H1 (cell line): ENCODE results near the gene PRR5L. TPM values are rescaled to one million over a fixed set of nuclear protein-coding genes. Genes with fewer than 3 reads are reported as not detected.

Source experiments
- CTCF ChIA-PET: fragments of 300-600 bp; sonication (Branson Sonifier 250); formaldehyde crosslinking; loops from one replicate; lab custom pipeline; 2021; ENCODE audit not compliant: partially characterized antibody; lab: Charles Lee
- POLR2A ChIA-PET: fragments of 300-600 bp; sonication (Branson Sonifier 250); formaldehyde crosslinking; loops from one replicate; lab custom pipeline; 2021; ENCODE audit warnings: inconsistent platforms; ENCODE audit not compliant: partially characterized antibody; lab: Charles Lee
- DNase-seq, 2 experiments: peaks; one replicate each; pipeline versions ENCODE4 v3.0.0 to v3.0.0-alpha.2; 2010 to 2022; ENCODE audit warnings: low spot score in 2 of 2, low read depth in 1 of 2, mixed read lengths in 1 of 2
- FAIRE-seq: peaks from 2 replicates; lab custom pipeline; 2011; peaks lifted over from hg19 to GRCh38; lab: Jason Lieb, UNC
- H2AFZ ChIP-seq: 2 replicates; pipeline ENCODE4 v1.8.1; 2012; ENCODE audit warnings: low read length, inconsistent platforms
- H2AK5ac ChIP-seq: 2 replicates; pipeline ENCODE4 v1.6.1; 2013; ENCODE audit warnings: low read depth, low read length
- H2BK120ac ChIP-seq: replicated peaks from 2 replicates; pipeline ENCODE3; 2013; ENCODE audit warnings: low read depth, low read length, inconsistent platforms
- H2BK12ac ChIP-seq: 2 replicates; pipeline ENCODE4 v1.6.1; 2013; ENCODE audit warnings: low read depth, low read length
- H2BK15ac ChIP-seq: 2 replicates; pipeline ENCODE4 v1.6.1; 2013; ENCODE audit warnings: low read length
- H2BK20ac ChIP-seq: 2 replicates; pipeline ENCODE4 v1.6.1; 2013; ENCODE audit warnings: low read length
- H2BK5ac ChIP-seq: 2 replicates; pipeline ENCODE4 v1.6.1; 2013; ENCODE audit warnings: low read depth, low read length
- H3K14ac ChIP-seq: 2 replicates; pipeline ENCODE4 v1.6.1; 2013; ENCODE audit warnings: inconsistent platforms; ENCODE audit not compliant: insufficient read length
- H3K18ac ChIP-seq: 2 replicates; pipeline ENCODE4 v1.6.1; 2013; ENCODE audit warnings: low read length; ENCODE audit errors: extremely low read depth
- H3K23ac ChIP-seq: 2 replicates; pipeline ENCODE4 v1.6.1; 2013; ENCODE audit warnings: inconsistent platforms; ENCODE audit not compliant: insufficient read length
- H3K23me2 ChIP-seq: 2 replicates; pipeline ENCODE4 v1.6.1; 2013; ENCODE audit warnings: low read depth, low read length
- H3K27ac ChIP-seq: 2 replicates; pipeline ENCODE4 v1.6.1; 2011; ENCODE audit warnings: low read depth, low read length, inconsistent platforms
- H3K27me3 ChIP-seq, 4 experiments: replicated peaks in 1 of 4; 1 replicate in 1 of 4; 2 replicates in 3 of 4; pipeline versions ENCODE4 v1.6.1 to v1.8.1; 2011 to 2013; ENCODE audit warnings: low read length in 3 of 4, mild to moderate bottlenecking in 3 of 4, inconsistent platforms in 2 of 4, mixed read lengths in 2 of 4, moderate library complexity in 1 of 4; ENCODE audit not compliant: control insufficient read depth in 3 of 4, insufficient read depth in 3 of 4; ENCODE audit errors: extremely low read depth in 1 of 4
- H3K36me3 ChIP-seq, 4 experiments: 2 replicates each; pipeline versions ENCODE4 v1.6.1 to v1.8.1; 2011 to 2013; ENCODE audit warnings: mild to moderate bottlenecking in 4 of 4, low read length in 3 of 4, moderate library complexity in 2 of 4, control low read depth in 1 of 4, inconsistent platforms in 1 of 4; ENCODE audit not compliant: insufficient read depth in 4 of 4, control insufficient read depth in 2 of 4
- H3K4ac ChIP-seq: replicated peaks from 2 replicates; pipeline ENCODE3; 2013; ENCODE audit warnings: low read length, low read depth, mixed read lengths, inconsistent platforms; ENCODE audit not compliant: insufficient read length
- H3K4me1 ChIP-seq, 4 experiments: replicated peaks in 1 of 4; 1 replicate in 1 of 4; 2 replicates in 3 of 4; pipeline versions ENCODE4 v1.6.1 to v1.8.1; 2011 to 2013; ENCODE audit warnings: low read length in 3 of 4, inconsistent platforms in 2 of 4, mixed read lengths in 1 of 4; ENCODE audit not compliant: insufficient read depth in 4 of 4, control insufficient read depth in 3 of 4
- H3K4me2 ChIP-seq, 2 experiments: 2 replicates each; pipeline versions ENCODE4 v1.6.1 to v1.8.1; 2011 to 2013; ENCODE audit warnings: low read depth in 2 of 2, low read length in 2 of 2, control low read depth in 1 of 2, inconsistent platforms in 1 of 2, mild to moderate bottlenecking in 1 of 2; ENCODE audit not compliant: insufficient read depth in 1 of 2
- H3K4me3 ChIP-seq, 4 experiments: fragments of 200-600, 300-600 bp in 1 of 4; sonication (generic), shearing (Covaris generic), sonication (Bioruptor Twin) in 1 of 4; 2 replicates each; pipeline versions ENCODE4 v1.5.1 to v1.8.1; 2011 to 2016; ENCODE audit warnings: low read length in 4 of 4, low read depth in 3 of 4, control low read depth in 2 of 4, inconsistent platforms in 2 of 4, mild to moderate bottlenecking in 2 of 4, mixed read lengths in 1 of 4, moderate library complexity in 1 of 4; ENCODE audit not compliant: insufficient read depth in 2 of 4; ENCODE audit errors: extremely low read depth in 1 of 4
- H3K56ac ChIP-seq: replicated peaks from 2 replicates; pipeline ENCODE3; 2013; ENCODE audit warnings: low read depth, mild to moderate bottlenecking, mixed read lengths, low read length, inconsistent platforms; ENCODE audit not compliant: insufficient read length
- H3K79me1 ChIP-seq: 2 replicates; pipeline ENCODE4 v1.6.1; 2013; ENCODE audit warnings: low read depth, low read length, control low read depth
- H3K79me2 ChIP-seq, 2 experiments: 2 replicates each; pipeline versions ENCODE4 v1.6.1 to v1.8.1; 2012 to 2013; ENCODE audit warnings: low read length in 2 of 2, mild to moderate bottlenecking in 2 of 2, inconsistent platforms in 1 of 2; ENCODE audit not compliant: insufficient read depth in 2 of 2, control insufficient read depth in 1 of 2
- H3K9ac ChIP-seq, 4 experiments: replicated peaks in 1 of 4; 1 replicate in 1 of 4; 2 replicates in 3 of 4; pipeline versions ENCODE4 v1.6.1 to v1.8.1; 2011 to 2013; ENCODE audit warnings: low read depth in 3 of 4, low read length in 3 of 4, control low read depth in 2 of 4, mild to moderate bottlenecking in 2 of 4, moderate library complexity in 2 of 4, inconsistent platforms in 1 of 4; ENCODE audit errors: extremely low read depth in 1 of 4
- H3K9me3 ChIP-seq, 2 experiments: 2 replicates each; pipeline versions ENCODE4 v1.6.1 to v1.8.1; 2012 to 2013; ENCODE audit warnings: mild to moderate bottlenecking in 2 of 2, moderate library complexity in 2 of 2, control low read depth in 1 of 2, inconsistent platforms in 1 of 2, low read depth in 1 of 2, low read length in 1 of 2, mixed read lengths in 1 of 2; ENCODE audit not compliant: insufficient read depth in 2 of 2
- H4K20me1 ChIP-seq, 2 experiments: replicated peaks in 1 of 2; 2 replicates each; pipeline versions ENCODE3 to v1.8.1; 2011 to 2013; ENCODE audit warnings: inconsistent platforms in 2 of 2, low read length in 2 of 2, mild to moderate bottlenecking in 1 of 2; ENCODE audit not compliant: insufficient read depth in 2 of 2, control insufficient read depth in 1 of 2
- H4K5ac ChIP-seq: 2 replicates; pipeline ENCODE4 v1.6.1; 2013; ENCODE audit warnings: low read length, low read depth, mixed read lengths, inconsistent platforms; ENCODE audit not compliant: insufficient read length
- H4K8ac ChIP-seq: 2 replicates; pipeline ENCODE4 v1.8.0; 2013; ENCODE audit warnings: mild to moderate bottlenecking, moderate library complexity, low read length, inconsistent platforms; ENCODE audit not compliant: insufficient read depth; ENCODE audit errors: extremely low read depth
- H4K91ac ChIP-seq: replicated peaks from 2 replicates; pipeline ENCODE3; 2013; ENCODE audit warnings: low read length, mixed read lengths, inconsistent platforms; ENCODE audit not compliant: insufficient read length
- BCL11A ChIP-seq, 2 experiments: IDR thresholded peaks; one replicate each; pipeline ENCODE4 v1.6.1; 2011; ENCODE audit warnings: low read depth in 2 of 2, low read length in 2 of 2, mild to moderate bottlenecking in 2 of 2
- BRCA1 ChIP-seq: IDR thresholded peaks from 2 replicates; pipeline ENCODE4 v1.6.1; 2012; ENCODE audit warnings: low read depth, low read length, improper control_type of control experiment
- CTBP2 ChIP-seq: IDR thresholded peaks from 2 replicates; pipeline ENCODE4 v1.7.0; 2011; ENCODE audit warnings: borderline replicate concordance, mild to moderate bottlenecking, moderate library complexity, mixed read lengths, low read length; ENCODE audit not compliant: insufficient read depth, insufficient read length
- CTCF ChIP-seq, 3 experiments: IDR thresholded peaks; 1 replicate in 2 of 3; 2 replicates in 1 of 3; pipeline versions ENCODE4 v1.5.1 to v1.6.1; 2011; ENCODE audit warnings: low read length in 3 of 3, mild to moderate bottlenecking in 3 of 3, inconsistent platforms in 2 of 3, low read depth in 1 of 3, moderate library complexity in 1 of 3; ENCODE audit not compliant: insufficient read depth in 1 of 3; ENCODE audit errors: control extremely low read depth in 1 of 3
- FOSL1 ChIP-seq: IDR thresholded peaks from 2 replicates; pipeline ENCODE4 v1.6.1; 2011; ENCODE audit warnings: mild to moderate bottlenecking, low read depth, low read length, moderate library complexity; ENCODE audit not compliant: insufficient read depth
- KDM4A ChIP-seq: IDR thresholded peaks from one replicate; pipeline ENCODE4 v1.7.1; 2012; ENCODE audit warnings: low read depth, mild to moderate bottlenecking, moderate library complexity, low read length, inconsistent platforms; ENCODE audit not compliant: severe bottlenecking
- MAFK ChIP-seq: IDR thresholded peaks from 2 replicates; pipeline ENCODE4 v1.6.1; 2012; ENCODE audit warnings: low read depth, mild to moderate bottlenecking, improper control_type of control experiment, low read length
- POLR2AphosphoS5 ChIP-seq: IDR thresholded peaks from 2 replicates; pipeline ENCODE4 v1.6.1; 2011; ENCODE audit warnings: low read depth, low read length
- RXRA ChIP-seq: IDR thresholded peaks from 2 replicates; pipeline ENCODE4 v1.6.1; 2011; ENCODE audit warnings: low read depth, mild to moderate bottlenecking, low read length, moderate library complexity; ENCODE audit not compliant: insufficient read depth
- SIRT6 ChIP-seq: IDR thresholded peaks from one replicate; pipeline ENCODE4 v1.7.1; 2012; ENCODE audit warnings: low read length, inconsistent platforms
- SIX5 ChIP-seq: IDR thresholded peaks from 2 replicates; pipeline ENCODE4 v1.6.1; 2011; ENCODE audit warnings: mild to moderate bottlenecking, low read depth, low read length
- SP2 ChIP-seq: IDR thresholded peaks from 2 replicates; pipeline ENCODE4 v1.6.1; 2012; ENCODE audit warnings: mild to moderate bottlenecking, low read length, inconsistent platforms
- TBP ChIP-seq: IDR thresholded peaks from 2 replicates; pipeline ENCODE4 v1.6.1; 2011; ENCODE audit warnings: low read depth, low read length, improper control_type of control experiment
- WGBS, 2 experiments: shearing (Covaris generic) in 1 of 2; methylation state at CpG; one replicate each; pipeline versions ENCODE4 v1.1.6 to v1.1.7; 2013 to 2015; ENCODE audit warnings: low lambda C conversion rate in 2 of 2, mixed read lengths in 2 of 2, inconsistent platforms in 1 of 2, low coverage in 1 of 2, missing lambda C conversion rate in 1 of 2; ENCODE audit not compliant: insufficient replicate concordance in 2 of 2, insufficient coverage in 1 of 2, insufficient read length in 1 of 2; ENCODE audit errors: extremely low coverage in 1 of 2, missing lambda C conversion rate in 1 of 2; 5-methylcytosine and 5-hydroxymethylcytosine counted together
- polyA plus RNA-seq, 7 experiments: library from polyadenylated mRNA; depleted of rRNA in 3 of 7; stranded (reverse) in 5 of 7; unstranded in 2 of 7; fragments of >200 nt in 5 of 7; fragments of 200-250 nt in 2 of 7; gene quantifications; 1 replicate in 5 of 7; 2 replicates in 1 of 7; 4 replicates in 1 of 7; pipeline versions ENCODE4 v1.2.1 to v1.2.3, GENCODE V29; 2011 to 2013; ENCODE audit warnings: missing spikeins in 2 of 7, mixed read lengths in 2 of 7
- total RNA-seq: library from RNA; stranded (reverse); fragmentation: NEBNext Ultra II Directional; extraction: Animal tissue kit (Norgen Biotek cat#: 25700); gene quantifications from 2 replicates; pipeline ENCODE4 v1.2.1, GENCODE V29; 2021

PRR5L gene
- total and polyA plus RNA-seq, 2 of the 8 experiments (the other 6 are each of a cell fraction or from before 2014, with no cell fraction given): 6.6 to 10.1 TPM

- Histone ChIP-seq H2AK5ac (no peak overlapping the region), H3K14ac (no peak overlapping the region), H3K27me3 (no peaks in the 10 kb centered on the region), H3K36me3 (no peaks in the 10 kb centered on the region; a peak in 1 of 8 replicates), H3K23me2 (no peaks in the 10 kb centered on the region; the same call in 1 of the 2 replicates), H3K18ac (no peak overlapping the region), H4K20me1 (no peaks in the 10 kb centered on the region), H4K5ac (no peak overlapping the region), H2BK5ac (no peak overlapping the region), H3K9ac (no peak overlapping the region), H3K79me2 (no peaks in the 10 kb centered on the region), H3K79me1 (no peaks in the 10 kb centered on the region), H3K9me3 (no peaks in the 10 kb centered on the region), H3K27ac (no peak overlapping the region), H4K91ac (no peak overlapping the region), H3K4ac (no peak overlapping the region), H3K56ac (no peak overlapping the region), H3K4me2 (no peak overlapping the region), H2BK12ac (no peak overlapping the region), H2BK20ac (no peak overlapping the region), H2BK120ac (no peak overlapping the region), H2AFZ (no peak overlapping the region), H3K4me3 (no peak overlapping the region), H3K4me1 (no peaks in the 10 kb centered on the region), H4K8ac (no peak overlapping the region), H2BK15ac (no peak overlapping the region), H3K23ac (no peak overlapping the region)
- WGBS, 2 experiments: 95% methylated on average over 1 of the region's 1 CpG; no CpG with 5 or more reads in 1 of the 2 experiments
- DNase-seq (no peak), FAIRE-seq (no peak)
- ChIA-PET CTCF (interaction anchor here (1.0 kb wide), 1 partner anchor 111 kb away, joined by 4 read pairs; no protein-coding TSS in a partner anchor), POLR2A (no interaction called here)
- TF ChIP-seq SIX5: no peak
- TF ChIP-seq BRCA1: no peak
- no peak for TF ChIP-seq FOSL1
- TF ChIP-seq BCL11A (IDR thresholded peaks at IDR 0.05; ENCODE audit: low read depth in 2 of 2, low read length in 2 of 2): no peak
- TF ChIP-seq SIRT6: no peak
- no peak for TF ChIP-seq RXRA
- no peak for TF ChIP-seq MAFK
- TF ChIP-seq CTBP2: no peak
- TF ChIP-seq CTCF (IDR thresholded peaks at IDR 0.05; ENCODE audit: control extremely low read depth in 1 of 3, insufficient read depth in 1 of 3, low read depth in 1 of 3, low read length in 3 of 3): no peak
- TF ChIP-seq TBP: no peak
- no peak for TF ChIP-seq KDM4A
- no peak for TF ChIP-seq POLR2AphosphoS5
- TF ChIP-seq SP2: no peak
Measured at GRCh38 chr11:36403661-36404060, 107.6 kb downstream of the PRR5L start.
